ENCODE data around the gene SPART. TPM values are rescaled to one million over a fixed set of nuclear protein-coding genes. Genes with fewer than 3 reads are reported as not detected.

SPART gene
- total and polyA plus RNA-seq, 4 donors: 28.0 to 84.7 (median 45.9) TPM

GRCh38 chr13:36344173-36344572, 2.0 kb downstream of the SPART start:
- peaks cover 0 to 16% (median 0%) of the 10 kb centered on the region in 5 donors for H3K4me1 ChIP-seq (ENCODE audit: control insufficient read depth in 5 of 5, insufficient read depth in 5 of 5, low read length in 5 of 5)

DNA sequence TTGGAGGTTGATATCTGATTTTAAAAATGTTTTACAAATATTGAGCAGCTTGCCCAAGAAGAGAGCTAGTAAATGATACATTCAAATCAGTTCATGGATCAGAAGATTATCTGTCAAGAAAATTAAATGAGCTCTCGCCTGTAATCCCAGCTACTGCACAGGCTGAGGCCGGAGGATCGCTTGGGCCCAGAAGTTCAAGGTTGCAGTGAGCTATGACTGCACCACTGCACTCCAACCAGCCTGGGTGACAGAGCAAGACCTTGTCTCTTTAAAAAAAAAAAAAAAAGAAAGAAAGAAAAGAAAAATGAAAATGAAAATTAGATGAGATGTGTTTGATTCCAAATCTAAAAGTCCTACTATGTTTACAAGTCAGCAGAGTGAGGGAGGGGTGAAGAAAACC, 2.4 kb downstream of the SPART start:
- no peaks in the 10 kb centered on the region for H3K36me3 ChIP-seq (ENCODE audit: control insufficient read depth in 4 of 4, insufficient read depth in 4 of 4, low read length in 4 of 4)
- no peak overlapping the region for H3K27ac ChIP-seq (ENCODE audit: low read depth in 1 of 2, low read length in 1 of 2)
- no peak for DNase-seq
- peaks cover 0 to 16% (median 0%) of the 10 kb centered on the region in 5 donors for H3K4me1 ChIP-seq (ENCODE audit: control insufficient read depth in 5 of 5, insufficient read depth in 5 of 5, low read length in 5 of 5)
- H3K4me3 ChIP-seq: no peak overlapping the region
- H3K27me3 ChIP-seq (ENCODE audit: control insufficient read depth in 3 of 3, insufficient read depth in 3 of 3, low read length in 2 of 3): no peaks in the 10 kb centered on the region
- H3K9ac ChIP-seq (ENCODE audit: insufficient read depth in 1 of 2, low read length in 2 of 2): no peak overlapping the region
- ATAC-seq (ENCODE audit: insufficient read depth, low FRiP score): no peak
- TF ChIP-seq, protein P1, sequence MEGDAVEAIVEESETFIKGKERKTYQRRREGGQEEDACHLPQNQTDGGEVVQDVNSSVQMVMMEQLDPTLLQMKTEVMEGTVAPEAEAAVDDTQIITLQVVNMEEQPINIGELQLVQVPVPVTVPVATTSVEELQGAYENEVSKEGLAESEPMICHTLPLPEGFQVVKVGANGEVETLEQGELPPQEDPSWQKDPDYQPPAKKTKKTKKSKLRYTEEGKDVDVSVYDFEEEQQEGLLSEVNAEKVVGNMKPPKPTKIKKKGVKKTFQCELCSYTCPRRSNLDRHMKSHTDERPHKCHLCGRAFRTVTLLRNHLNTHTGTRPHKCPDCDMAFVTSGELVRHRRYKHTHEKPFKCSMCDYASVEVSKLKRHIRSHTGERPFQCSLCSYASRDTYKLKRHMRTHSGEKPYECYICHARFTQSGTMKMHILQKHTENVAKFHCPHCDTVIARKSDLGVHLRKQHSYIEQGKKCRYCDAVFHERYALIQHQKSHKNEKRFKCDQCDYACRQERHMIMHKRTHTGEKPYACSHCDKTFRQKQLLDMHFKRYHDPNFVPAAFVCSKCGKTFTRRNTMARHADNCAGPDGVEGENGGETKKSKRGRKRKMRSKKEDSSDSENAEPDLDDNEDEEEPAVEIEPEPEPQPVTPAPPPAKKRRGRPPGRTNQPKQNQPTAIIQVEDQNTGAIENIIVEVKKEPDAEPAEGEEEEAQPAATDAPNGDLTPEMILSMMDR (IDR thresholded peaks at IDR 0.05; ENCODE audit: control extremely low read depth, extremely low read depth): no peak
- H3K9me3 ChIP-seq (ENCODE audit: control insufficient read depth in 4 of 4, insufficient read depth in 3 of 4, low read length in 3 of 4): no peaks in the 10 kb centered on the region
- WGBS, 2 donors: 92 to 96% methylated on average over 3 of the region's 3 CpGs

More at GRCh38 chr13:36344173-36344572, 2.0 kb downstream of the SPART start:
- H3K27me3 ChIP-seq (ENCODE audit: control insufficient read depth in 3 of 3, insufficient read depth in 3 of 3, low read length in 2 of 3): no peaks in the 10 kb centered on the region
- WGBS, 2 donors: 42 to 63% methylated on average over 6 of the region's 6 CpGs
- peak in 2 of 3 donors; percentile 23 to 58 for DNase-seq
- H3K4me3 ChIP-seq: no peak overlapping the region
- TF ChIP-seq, protein P1 (IDR thresholded peaks at IDR 0.05; ENCODE audit: control extremely low read depth, extremely low read depth): no peak
- H3K9ac ChIP-seq (ENCODE audit: insufficient read depth in 1 of 2, low read length in 2 of 2): peak overlapping the region in 1 of 2 donors; percentile 98
- H3K36me3 ChIP-seq (ENCODE audit: control insufficient read depth in 4 of 4, insufficient read depth in 4 of 4, low read length in 4 of 4): no peaks in the 10 kb centered on the region
- no peaks in the 10 kb centered on the region for H3K9me3 ChIP-seq (ENCODE audit: control insufficient read depth in 4 of 4, insufficient read depth in 3 of 4, low read length in 3 of 4)
- ATAC-seq (ENCODE audit: insufficient read depth, low FRiP score): no peak
- no peak overlapping the region for H3K27ac ChIP-seq (ENCODE audit: low read depth in 1 of 2, low read length in 1 of 2)

DNA sequence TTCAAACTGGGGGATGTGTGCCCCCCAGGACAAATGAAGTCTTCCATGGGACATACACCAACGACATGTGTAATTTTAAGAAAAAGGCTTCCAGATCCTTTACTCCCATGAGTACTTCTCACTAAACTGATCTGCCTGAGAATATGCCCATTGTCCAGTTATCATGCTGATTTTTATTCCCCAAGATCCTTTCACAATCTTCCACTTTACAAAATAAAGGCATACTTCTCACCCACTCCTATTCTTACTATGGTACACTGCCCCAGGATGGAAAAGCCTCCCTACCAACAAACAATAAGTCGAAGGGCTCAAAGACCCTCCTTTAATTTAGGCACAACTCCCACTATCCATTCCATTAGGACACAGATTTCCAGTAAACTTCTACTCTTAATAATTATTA, 3.5 kb downstream of the SPART start:
- Histone ChIP-seq H3K27me3 (ENCODE audit: control insufficient read depth in 3 of 3, insufficient read depth in 3 of 3, low read length in 2 of 3) (no peaks in the 10 kb centered on the region), H3K4me1 (ENCODE audit: control insufficient read depth in 5 of 5, insufficient read depth in 5 of 5, low read length in 5 of 5) (peaks cover 0 to 16% (median 0%) of the 10 kb centered on the region in 5 donors), H3K36me3 (ENCODE audit: control insufficient read depth in 4 of 4, insufficient read depth in 4 of 4, low read length in 4 of 4) (no peaks in the 10 kb centered on the region), H3K4me3 (no peak overlapping the region), H3K9ac (ENCODE audit: insufficient read depth in 1 of 2, low read length in 2 of 2) (no peak overlapping the region), H3K27ac (ENCODE audit: low read depth in 1 of 2, low read length in 1 of 2) (no peak overlapping the region), H3K9me3 (ENCODE audit: control insufficient read depth in 4 of 4, insufficient read depth in 3 of 4, low read length in 3 of 4) (no peaks in the 10 kb centered on the region)
- ATAC-seq (ENCODE audit: insufficient read depth, low FRiP score) (no peak), DNase-seq (no peak)
- TF ChIP-seq, protein P1 (IDR thresholded peaks at IDR 0.05; ENCODE audit: control extremely low read depth, extremely low read depth): no peak
- WGBS, 2 donors: 90 to 91% methylated on average over 2 of the region's 2 CpGs

DNA sequence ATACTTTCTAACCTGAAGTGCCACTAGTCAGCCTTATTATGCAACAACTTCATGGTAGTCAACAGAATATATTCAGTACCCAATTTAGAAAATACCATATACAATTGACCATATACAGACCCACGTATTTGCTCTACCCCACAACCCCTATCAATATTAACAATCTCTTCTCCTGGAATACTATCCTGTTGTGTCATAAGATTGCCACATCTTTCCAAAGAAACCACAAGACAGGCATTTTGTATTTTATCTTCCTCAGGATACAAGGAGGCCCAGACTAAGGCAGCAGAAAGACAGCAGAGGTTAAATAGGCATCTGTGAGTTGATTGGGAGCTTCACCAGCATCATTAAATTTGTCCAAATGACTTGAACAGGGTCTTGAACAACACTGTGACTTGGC, 4.5 kb downstream of the SPART start:
- Histone ChIP-seq H3K9me3 (ENCODE audit: control insufficient read depth in 4 of 4, insufficient read depth in 3 of 4, low read length in 3 of 4) (no peaks in the 10 kb centered on the region), H3K4me3 (no peak overlapping the region), H3K4me1 (ENCODE audit: control insufficient read depth in 5 of 5, insufficient read depth in 5 of 5, low read length in 5 of 5) (peaks cover 0 to 10% (median 0%) of the 10 kb centered on the region in 5 donors), H3K9ac (ENCODE audit: insufficient read depth in 1 of 2, low read length in 2 of 2) (no peak overlapping the region), H3K27ac (ENCODE audit: low read depth in 1 of 2, low read length in 1 of 2) (no peak overlapping the region), H3K36me3 (ENCODE audit: control insufficient read depth in 4 of 4, insufficient read depth in 4 of 4, low read length in 4 of 4) (no peaks in the 10 kb centered on the region), H3K27me3 (ENCODE audit: control insufficient read depth in 3 of 3, insufficient read depth in 3 of 3, low read length in 2 of 3) (no peaks in the 10 kb centered on the region)
- 42 to 68% methylated on average over 1 of the region's 1 CpG for WGBS, 2 donors
- DNase-seq: no peak
- no peak for ATAC-seq (ENCODE audit: insufficient read depth, low FRiP score)
- TF ChIP-seq, protein P1 (IDR thresholded peaks at IDR 0.05; ENCODE audit: control extremely low read depth, extremely low read depth): no peak

All from lung (tissue), 12 donors.